ENCODE measurements around the gene SLC48A1. TPM values are rescaled to one million over a fixed set of nuclear protein-coding genes. Genes with fewer than 3 reads are reported as not detected.

SLC48A1 gene
- total and polyA plus RNA-seq, 8 donors, result 2.3 to 29.0 (median 13.7) TPM

- intact Hi-C loops (cut with DNase I; ENCODE audit: low total_unique reads), result no loop called here
- peak; percentile 79 to 88 for DNase-seq
- H3K27ac ChIP-seq, result peak overlapping the region; percentile 44 to 84 (median 79)
- peaks cover 42 to 57% (median 54%) of the 10 kb centered on the region in 4 donors for H3K4me1 ChIP-seq
- TF ChIP-seq CTCF (IDR thresholded peaks at IDR 0.05) (no peak), POLR2AphosphoS5 (IDR thresholded peaks at IDR 0.05) (peak; percentile 29 to 60 (median 35)), EP300 (IDR thresholded peaks at IDR 0.05) (peak; percentile 5), POLR2A (IDR thresholded peaks at IDR 0.05) (no peak)
- no peaks in the 10 kb centered on the region for H3K27me3 ChIP-seq
- H3K4me3 ChIP-seq, result peak overlapping the region in 1 of 4 donors; percentile 3
- H3K9me3 ChIP-seq, result no peaks in the 10 kb centered on the region
- 17 to 40% (median 23%) methylated on average over 10 to 19 of the region's 19 CpGs for WGBS, 5 donors
- H3K36me3 ChIP-seq, result no peaks in the 10 kb centered on the region
Observed at GRCh38 chr12:47736877-47737676, 36.0 kb upstream of the SLC48A1 start.

GRCh38 chr12:47737936-47738594, 35.0 kb upstream of the SLC48A1 start:
- peaks cover 42 to 58% (median 55%) of the 10 kb centered on the region in 4 donors for H3K4me1 ChIP-seq
- no peaks in the 10 kb centered on the region for H3K36me3 ChIP-seq
- TF ChIP-seq POLR2A (IDR thresholded peaks at IDR 0.05) (no peak), POLR2AphosphoS5 (IDR thresholded peaks at IDR 0.05) (no peak), CTCF (IDR thresholded peaks at IDR 0.05) (no peak), EP300 (IDR thresholded peaks at IDR 0.05) (no peak)
- 83 to 87% (median 86%) methylated on average over 13 to 17 of the region's 17 CpGs for WGBS, 5 donors
- intact Hi-C loops (cut with DNase I; ENCODE audit: low total_unique reads), result no loop called here
- H3K27ac ChIP-seq, result peak overlapping the region; percentile 44 to 84 (median 79)
- no peak overlapping the region for H3K4me3 ChIP-seq
- no peaks in the 10 kb centered on the region for H3K9me3 ChIP-seq
- no peak for DNase-seq
- H3K27me3 ChIP-seq, result no peaks in the 10 kb centered on the region

GRCh38 chr12:47739297-47739696, 33.7 kb upstream of the SLC48A1 start:
- intact Hi-C loops (cut with DNase I; ENCODE audit: low total_unique reads), result no loop called here
- Histone ChIP-seq H3K27me3 (no peaks in the 10 kb centered on the region), H3K36me3 (no peaks in the 10 kb centered on the region), H3K4me3 (no peak overlapping the region), H3K9me3 (no peaks in the 10 kb centered on the region), H3K4me1 (peaks cover 42 to 58% (median 55%) of the 10 kb centered on the region in 4 donors), H3K27ac (peak overlapping the region in 1 of 5 donors; percentile 49)
- WGBS, 5 donors, result 80 to 92% (median 88%) methylated on average over 3 of the region's 3 CpGs
- DNase-seq, result no peak
- TF ChIP-seq POLR2AphosphoS5 (IDR thresholded peaks at IDR 0.05) (no peak), EP300 (IDR thresholded peaks at IDR 0.05) (no peak), POLR2A (IDR thresholded peaks at IDR 0.05) (no peak), CTCF (IDR thresholded peaks at IDR 0.05) (no peak)

GRCh38 chr12:47739979-47740378, 33.1 kb upstream of the SLC48A1 start:
- H3K4me1 ChIP-seq, result peaks cover 41 to 55% (median 49%) of the 10 kb centered on the region in 4 donors
- WGBS, 5 donors, result 64 to 88% (median 74%) methylated on average over 10 to 12 of the region's 12 CpGs
- no peaks in the 10 kb centered on the region for H3K36me3 ChIP-seq
- peak overlapping the region in 2 of 5 donors; percentile 49 to 53 for H3K27ac ChIP-seq
- no peak for TF ChIP-seq POLR2AphosphoS5 (IDR thresholded peaks at IDR 0.05)
- no peak overlapping the region for H3K4me3 ChIP-seq
- no peak for DNase-seq
- no peaks in the 10 kb centered on the region for H3K27me3 ChIP-seq
- intact Hi-C loops (cut with DNase I; ENCODE audit: low total_unique reads), result no loop called here
- no peaks in the 10 kb centered on the region for H3K9me3 ChIP-seq
